NB4 (cell line): ENCODE data around the gene DNAJA3.

ENCODE experiments used
- DNase-seq: peaks from one replicate; pipeline ENCODE4 v3.0.0; 2010; ENCODE audit warnings: low read depth
- H3K4me3 ChIP-seq: one replicate; pipeline ENCODE4 v1.5.1; 2011; ENCODE audit warnings: mild to moderate bottlenecking, low read depth, low read length, moderate library complexity
- CTCF ChIP-seq: IDR thresholded peaks from one replicate; pipeline ENCODE4 v1.5.1; 2012; ENCODE audit warnings: low read depth, low read length
- MAX ChIP-seq: IDR thresholded peaks from 2 replicates; pipeline ENCODE4 v1.6.1; 2011; ENCODE audit warnings: low read depth, low read length
- MYC ChIP-seq: IDR thresholded peaks from 2 replicates; pipeline ENCODE4 v1.6.1; 2011; ENCODE audit warnings: low read depth, low read length
- POLR2A ChIP-seq: IDR thresholded peaks from 2 replicates; pipeline ENCODE4 v1.6.1; 2011; ENCODE audit warnings: mild to moderate bottlenecking; ENCODE audit not compliant: insufficient read length; ENCODE audit errors: extremely low read depth

Gene DNAJA3

GRCh38 chr16:4411684-4412083 lies 14.0 kb upstream of the DNAJA3 start:
- DNase-seq, result no peak
- no peak overlapping the region for H3K4me3 ChIP-seq
- TF ChIP-seq CTCF (no peak), POLR2A (no peak), MAX (no peak), MYC (no peak)

GRCh38 chr16:4412159-4412558 lies 13.5 kb upstream of the DNAJA3 start:
- no peak for TF ChIP-seq MYC
- TF ChIP-seq POLR2A, result no peak
- TF ChIP-seq CTCF, result no peak
- TF ChIP-seq MAX, result no peak
- H3K4me3 ChIP-seq, result no peak overlapping the region
- no peak for DNase-seq

GRCh38 chr16:4412854-4413253 lies 12.8 kb upstream of the DNAJA3 start:
- TF ChIP-seq MYC (no peak), MAX (no peak), CTCF (no peak), POLR2A (no peak)
- no peak for DNase-seq

GRCh38 chr16:4414187-4414917 lies 11.3 kb upstream of the DNAJA3 start:
- H3K4me3 ChIP-seq, result peak overlapping the region; percentile 86
- no peak for TF ChIP-seq POLR2A
- no peak for TF ChIP-seq MAX
- TF ChIP-seq CTCF, result no peak
- TF ChIP-seq MYC, result no peak
- DNase-seq, result no peak

More at GRCh38 chr16:4412854-4413253, 12.8 kb upstream of the DNAJA3 start:
- H3K4me3 ChIP-seq, result no peak overlapping the region

GRCh38 chr16:4415538-4416199 lies 10.0 kb upstream of the DNAJA3 start:
- DNase-seq, result peak; percentile 90
- peak overlapping the region; percentile 86 for H3K4me3 ChIP-seq
- TF ChIP-seq CTCF (no peak), POLR2A (peak; percentile 49)
